ENCODE results near the gene TRIM38. TPM values are rescaled to one million over a fixed set of nuclear protein-coding genes. Genes with fewer than 3 reads are reported as not detected.

Gene TRIM38
- total RNA-seq, 1 donor from 2014 or later, result 9.9 TPM

- DNase-seq, result peak; percentile 93
Observed at GRCh38 chr6:26026833-26027490, 64.4 kb downstream of the TRIM38 start.

GRCh38 chr6:26027491-26028211, 65.0 kb downstream of the TRIM38 start:
- DNase-seq, result no peak

- no peak for DNase-seq
Observed at GRCh38 chr6:26028212-26028745, 65.7 kb downstream of the TRIM38 start.

DNA sequence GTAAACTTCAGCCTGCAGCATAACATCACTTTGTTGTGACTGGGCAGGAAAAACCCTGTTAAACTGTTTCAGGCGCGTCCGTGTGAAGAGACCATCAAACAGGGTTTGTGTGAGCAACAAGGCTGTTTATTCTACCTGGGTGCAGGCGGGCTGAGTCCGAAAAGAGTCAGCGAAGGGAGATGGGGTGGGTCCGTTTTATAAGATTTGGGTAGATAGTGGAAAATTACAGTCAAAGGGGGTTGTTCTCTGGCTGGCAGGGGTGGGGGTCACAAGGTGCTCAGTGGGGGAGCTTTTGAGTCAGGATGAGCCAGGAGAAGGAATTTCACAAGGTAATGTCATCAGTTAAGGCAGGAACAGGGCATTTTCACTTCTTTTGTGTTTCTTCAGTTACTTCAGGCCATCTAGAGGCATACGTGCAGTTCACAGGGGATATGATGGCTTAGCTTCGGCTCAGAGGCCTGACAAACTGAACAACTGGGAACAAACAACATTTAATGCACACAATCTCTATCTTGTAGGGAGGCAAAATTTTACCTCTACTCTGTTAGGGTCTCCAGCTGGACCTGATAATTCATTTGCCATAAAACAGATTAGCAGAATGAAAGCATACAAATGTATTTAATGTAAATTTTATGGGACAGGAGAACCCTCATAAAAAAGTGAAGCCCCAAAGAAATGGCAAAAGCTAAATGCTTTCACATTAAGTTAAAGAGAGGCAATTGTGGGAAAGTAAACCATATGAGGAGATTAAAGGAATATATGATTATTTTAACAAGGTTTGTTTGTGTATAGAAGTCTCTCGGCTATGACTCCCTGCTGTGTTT, 66.4 kb downstream of the TRIM38 start:
- DNase-seq, result no peak

GRCh38 chr6:26029570-26029856, 66.9 kb downstream of the TRIM38 start:
- DNase-seq, result no peak

GRCh38 chr6:26029857-26030653, 67.5 kb downstream of the TRIM38 start:
- no peak for DNase-seq

- DNase-seq, result no peak
Observed at GRCh38 chr6:26030716-26031115, 68.1 kb downstream of the TRIM38 start.

DNA sequence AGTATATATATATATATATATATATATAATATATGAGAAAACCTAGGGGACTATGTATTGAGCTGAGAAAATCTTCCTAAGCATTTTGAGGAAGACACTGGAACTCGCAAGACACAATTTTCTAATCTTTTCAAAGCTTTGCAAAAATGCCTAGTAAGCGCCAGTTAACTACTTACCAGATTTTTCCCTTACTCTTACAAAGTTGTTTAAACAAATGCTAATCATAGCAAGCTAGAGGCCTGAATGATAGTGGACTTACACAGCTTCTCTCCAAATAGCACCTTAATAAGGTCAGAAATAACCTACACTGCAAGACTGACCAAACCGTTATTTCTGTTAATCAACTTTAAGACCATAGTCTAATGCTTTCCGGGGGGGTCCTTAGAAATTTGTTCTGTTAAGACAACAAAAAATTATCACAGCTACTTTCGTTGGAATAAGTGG, 68.6 kb downstream of the TRIM38 start:
- no peak for DNase-seq

DNA sequence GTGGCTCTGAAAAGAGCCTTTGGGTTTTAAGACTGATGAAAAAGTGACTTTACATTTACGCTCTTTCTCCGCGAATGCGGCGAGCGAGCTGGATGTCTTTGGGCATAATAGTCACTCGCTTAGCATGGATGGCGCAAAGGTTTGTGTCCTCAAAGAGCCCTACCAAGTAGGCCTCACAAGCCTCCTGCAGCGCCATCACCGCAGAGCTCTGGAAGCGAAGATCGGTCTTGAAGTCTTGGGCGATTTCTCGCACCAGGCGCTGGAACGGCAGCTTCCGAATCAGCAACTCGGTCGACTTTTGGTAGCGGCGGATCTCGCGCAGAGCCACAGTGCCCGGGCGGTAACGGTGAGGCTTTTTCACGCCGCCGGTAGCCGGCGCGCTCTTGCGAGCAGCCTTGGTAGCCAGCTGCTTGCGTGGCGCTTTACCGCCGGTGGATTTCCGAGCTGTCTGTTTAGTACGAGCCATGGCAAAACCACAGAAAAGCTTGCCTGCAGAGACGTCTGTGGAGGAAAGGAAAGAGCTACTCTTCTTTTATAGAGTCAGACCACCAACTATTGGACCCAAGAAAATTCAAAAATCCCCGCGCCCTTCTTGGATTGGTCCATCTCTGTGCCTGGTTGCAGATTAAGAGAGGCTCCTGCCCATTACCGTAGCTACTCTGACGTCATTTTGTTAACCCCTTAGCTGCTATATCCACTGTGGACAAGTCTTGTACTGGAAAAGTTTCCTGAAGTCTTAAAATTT, 69.2 kb downstream of the TRIM38 start:
- peak; percentile 96 for DNase-seq

DNA sequence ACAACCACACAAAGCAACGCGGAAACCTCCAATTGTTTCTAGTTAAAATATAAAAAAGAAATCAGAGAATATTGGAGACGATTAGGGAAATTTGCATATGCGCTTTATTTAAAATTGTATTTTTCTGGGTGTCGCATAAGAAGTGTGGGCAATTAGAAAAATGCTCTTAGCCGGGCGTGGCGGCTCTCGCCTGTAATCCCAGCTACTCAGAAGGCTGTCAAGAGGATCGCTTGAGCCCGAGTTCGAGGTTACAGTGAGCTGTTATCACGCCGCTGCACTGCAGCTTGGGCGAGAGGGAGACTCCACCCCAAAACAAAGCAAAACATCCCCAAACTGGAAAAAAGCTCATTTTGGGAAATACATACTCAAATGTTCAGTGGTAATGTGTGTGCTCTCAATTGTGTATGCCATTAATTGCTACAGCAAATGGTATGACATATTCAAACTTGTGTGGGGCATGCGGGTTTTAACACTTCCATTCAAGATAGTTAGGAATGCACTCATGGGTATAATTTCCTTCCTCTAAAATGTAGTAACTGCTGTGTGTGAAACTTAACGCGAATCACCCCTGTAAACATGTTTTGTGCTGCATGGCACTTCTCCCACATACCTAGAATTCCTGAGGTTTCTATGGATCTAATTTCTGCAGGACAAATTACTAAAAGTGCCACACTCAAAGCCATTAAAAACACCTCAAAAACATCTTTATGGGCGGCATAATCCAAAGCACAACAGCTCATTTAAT, 69.9 kb downstream of the TRIM38 start:
- peak; percentile 51 for DNase-seq

GRCh38 chr6:26033085-26033940, 70.7 kb downstream of the TRIM38 start:
- DNase-seq, result peak; percentile 97

DNA sequence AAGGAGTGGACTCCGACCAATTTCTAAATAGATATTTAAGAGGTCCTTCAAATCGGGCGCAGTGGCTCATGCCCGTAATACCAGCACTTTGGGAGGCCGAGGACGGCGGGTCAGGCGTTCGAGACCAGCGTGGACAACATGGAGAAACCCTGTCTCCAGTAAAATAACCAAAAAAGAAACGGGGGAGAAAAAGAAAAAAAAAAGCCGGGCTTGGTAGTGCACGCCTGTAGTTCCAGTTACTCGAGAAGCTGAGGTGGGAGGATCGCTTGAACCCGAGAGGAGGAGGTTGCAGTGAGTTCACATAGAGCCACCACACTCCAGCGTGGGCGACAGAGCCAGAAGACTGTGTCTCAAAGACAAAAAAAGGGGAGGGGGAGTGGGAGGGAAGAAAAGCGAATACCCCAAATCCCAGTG, 71.3 kb downstream of the TRIM38 start:
- no peak for DNase-seq

DNA sequence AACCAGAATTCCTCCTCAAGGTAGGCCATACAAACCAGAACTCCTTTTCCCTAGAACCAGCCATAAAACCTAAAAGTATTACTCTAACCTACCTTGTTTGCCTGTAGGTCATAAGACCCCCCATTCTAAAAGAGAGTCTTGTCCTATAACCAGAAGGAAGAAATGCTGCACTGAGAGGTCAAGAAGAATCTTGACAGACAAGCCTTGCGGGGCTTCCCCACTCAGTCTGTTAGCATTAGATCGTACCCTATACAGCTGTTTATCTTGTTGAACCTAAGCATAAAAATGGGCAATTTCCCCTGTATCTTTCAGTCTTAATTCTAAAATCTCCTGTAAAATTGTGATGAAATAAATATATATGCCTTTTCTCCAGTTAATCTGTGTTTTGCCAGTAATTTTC, 72.3 kb downstream of the TRIM38 start:
- DNase-seq, result no peak

Other genes with a start within 250 kb of the TRIM38 start
- gene SLC17A4, start 208.1 kb upstream of the TRIM38 start, total RNA-seq, result not detected in 2 replicates
- gene SLC17A1, start 130.8 kb upstream of the TRIM38 start, total RNA-seq, result 0.05 TPM in 1 of 2 replicates, not detected in the other
- gene SLC17A3, start 88.6 kb upstream of the TRIM38 start, total RNA-seq, result 0.17 and 0.28 TPM in 2 replicates
- gene SLC17A2, start 32.1 kb upstream of the TRIM38 start, total RNA-seq, result not detected in 2 replicates
- 2.2 and 6.2 TPM in 2 replicates for gene HFE, start 124.6 kb downstream of the TRIM38 start, total RNA-seq